Fibroblast of lung (primary cell): ENCODE data around the gene USP24. TPM values are rescaled to one million over a fixed set of nuclear protein-coding genes. Genes with fewer than 3 reads are reported as not detected.
"Not testable (repeated sequence)": the region's sequence is repeated elsewhere in the genome, so short reads cannot be mapped to it uniquely, and the experiment has no call there.

Experiments used
- DNase-seq, 2 donors: peaks; one replicate each; pipeline versions ENCODE4 v3.0.0 to v3.0.0-alpha.2; 2010; ENCODE audit warnings: low read depth in 2 of 2
- H2AFZ ChIP-seq: 2 replicates; pipeline ENCODE4 v1.5.1; 2012; ENCODE audit warnings: low read length, control low read depth, inconsistent platforms
- H3K27ac ChIP-seq: 2 replicates; pipeline ENCODE4 v1.5.1; 2011; ENCODE audit warnings: low read length, control low read depth; ENCODE audit not compliant: insufficient read depth
- H3K27me3 ChIP-seq: 2 replicates; pipeline ENCODE4 v1.5.1; 2011; ENCODE audit warnings: mild to moderate bottlenecking, low read length; ENCODE audit not compliant: control insufficient read depth, insufficient read depth
- H3K36me3 ChIP-seq: 2 replicates; pipeline ENCODE4 v1.5.1; 2011; ENCODE audit warnings: low read length; ENCODE audit not compliant: control insufficient read depth, insufficient read depth
- H3K4me1 ChIP-seq: 2 replicates; pipeline ENCODE4 v1.5.1; 2011; ENCODE audit warnings: low read length; ENCODE audit not compliant: control insufficient read depth, insufficient read depth; ENCODE audit errors: extremely low read depth
- H3K4me2 ChIP-seq: 2 replicates; pipeline ENCODE4 v1.5.1; 2011; ENCODE audit warnings: low read length, control low read depth; ENCODE audit not compliant: insufficient read depth; ENCODE audit errors: extremely low read depth
- H3K4me3 ChIP-seq, 4 experiments: fragments of 200-600 bp in 1 of 4; sonication (generic) in 1 of 4; replicated peaks in 1 of 4; 2 replicates each; pipeline ENCODE4 v1.5.1; 2011 to 2016; ENCODE audit warnings: low read length in 4 of 4, low read depth in 3 of 4, mild to moderate bottlenecking in 3 of 4, control low read depth in 2 of 4, inconsistent platforms in 1 of 4, mixed read lengths in 1 of 4; ENCODE audit not compliant: insufficient read depth in 1 of 4; ENCODE audit errors: control extremely low read depth in 1 of 4
- H3K79me2 ChIP-seq: 2 replicates; pipeline ENCODE4 v1.5.1; 2012; ENCODE audit warnings: mild to moderate bottlenecking, low read length, inconsistent platforms; ENCODE audit not compliant: control insufficient read depth, insufficient read depth
- H3K9ac ChIP-seq: 2 replicates; pipeline ENCODE4 v1.5.1; 2011; ENCODE audit warnings: mild to moderate bottlenecking, low read length, control low read depth; ENCODE audit not compliant: insufficient read depth
- H3K9me3 ChIP-seq: 2 replicates; pipeline ENCODE4 v1.5.1; 2012; ENCODE audit warnings: low read depth, low read length; ENCODE audit not compliant: control insufficient read depth, insufficient read depth
- H4K20me1 ChIP-seq: 2 replicates; pipeline ENCODE4 v1.5.1; 2011; ENCODE audit warnings: low read length; ENCODE audit not compliant: control insufficient read depth, insufficient read depth; ENCODE audit errors: extremely low read depth
- CTCF ChIP-seq, 2 donors: IDR thresholded peaks in 1 of 2; conservative IDR thresholded peaks in 1 of 2; 1 replicate in 1 of 2; 2 replicates in 1 of 2; pipeline ENCODE4 v1.5.1; 2011 to 2012; ENCODE audit warnings: low read length in 2 of 2, control low read depth in 1 of 2, inconsistent platforms in 1 of 2, low read depth in 1 of 2, mild to moderate bottlenecking in 1 of 2
- EZH2 ChIP-seq: IDR thresholded peaks from 2 replicates; pipeline ENCODE4 v1.5.1; 2012; ENCODE audit warnings: low read length, control low read depth, mild to moderate bottlenecking; ENCODE audit errors: missing control alignments
- polyA plus RNA-seq, 2 donors: library from polyadenylated mRNA; depleted of rRNA in 1 of 2; stranded (reverse) in 1 of 2; unstranded in 1 of 2; fragments of >200 nt; gene quantifications; 2 replicates each; pipeline ENCODE4 v1.2.1, GENCODE V29; 2011 to 2012; ENCODE audit warnings: missing spikeins in 1 of 2
- total RNA-seq: library from RNA; depleted of rRNA; stranded (reverse); fragments of >200 nt; gene quantifications from 2 replicates; pipeline ENCODE4 v1.2.1, GENCODE V29; 2014

USP24 gene
- total and polyA plus RNA-seq, 2 donors (not counting 1 experiment from before 2014, with no cell fraction given), result 16.4 to 63.9 TPM

- no peak overlapping the region for H3K27ac ChIP-seq
- H3K4me2 ChIP-seq, result no peak overlapping the region
- no peak overlapping the region for H2AFZ ChIP-seq
- H3K4me1 ChIP-seq, result peaks cover 15% of the 10 kb centered on the region
- H3K36me3 ChIP-seq, result no peaks in the 10 kb centered on the region
- H3K79me2 ChIP-seq, result no peaks in the 10 kb centered on the region
- DNase-seq, result no peak
- H3K9ac ChIP-seq, result no peak overlapping the region
- no peaks in the 10 kb centered on the region for H3K9me3 ChIP-seq
- no peaks in the 10 kb centered on the region for H3K27me3 ChIP-seq
- no peaks in the 10 kb centered on the region for H4K20me1 ChIP-seq
- TF ChIP-seq EZH2, result no peak
- TF ChIP-seq CTCF (conservative IDR thresholded peaks at IDR 0.05 in 1 of 2, IDR thresholded peaks at IDR 0.05 in 1 of 2; ENCODE audit: low read depth in 1 of 2, low read length in 2 of 2), result no peak
- no peak overlapping the region for H3K4me3 ChIP-seq
Observed at GRCh38 chr1:55232448-55233144, 17.4 kb upstream of the USP24 start.

DNA sequence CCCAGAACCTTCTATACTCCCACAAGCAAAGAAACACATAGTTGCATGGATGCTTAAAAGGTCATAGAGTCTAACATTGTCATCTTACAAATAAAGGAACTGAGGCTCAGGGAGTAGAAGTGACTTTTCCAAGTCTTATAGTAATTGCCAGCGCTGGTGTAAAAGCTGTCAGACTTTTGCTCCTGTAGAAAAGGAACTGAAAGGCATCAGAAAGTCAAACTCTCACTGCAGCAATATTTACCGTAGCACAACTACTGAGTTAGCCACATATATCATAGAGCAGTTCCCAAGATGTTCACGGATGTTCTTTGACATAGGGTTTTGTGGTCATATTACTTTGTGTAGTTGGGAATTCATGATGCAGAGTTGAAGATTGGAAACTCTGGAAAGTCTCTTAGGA, 16.6 kb upstream of the USP24 start:
- Histone ChIP-seq H2AFZ (no peak overlapping the region), H3K4me1 (peaks cover 15% of the 10 kb centered on the region), H3K4me2 (no peak overlapping the region), H3K36me3 (no peaks in the 10 kb centered on the region), H3K9ac (no peak overlapping the region), H3K79me2 (no peaks in the 10 kb centered on the region), H4K20me1 (no peaks in the 10 kb centered on the region), H3K27me3 (no peaks in the 10 kb centered on the region), H3K27ac (no peak overlapping the region), H3K9me3 (no peaks in the 10 kb centered on the region), H3K4me3 (no peak overlapping the region)
- no peak for TF ChIP-seq EZH2
- TF ChIP-seq CTCF (conservative IDR thresholded peaks at IDR 0.05 in 1 of 2, IDR thresholded peaks at IDR 0.05 in 1 of 2; ENCODE audit: low read depth in 1 of 2, low read length in 2 of 2), result no peak
- no peak for DNase-seq

- no peak overlapping the region for H3K4me2 ChIP-seq
- H4K20me1 ChIP-seq, result no peaks in the 10 kb centered on the region
- no peak overlapping the region for H3K4me3 ChIP-seq
- no peaks in the 10 kb centered on the region for H3K9me3 ChIP-seq
- peaks cover 12% of the 10 kb centered on the region for H3K4me1 ChIP-seq
- no peak overlapping the region for H3K9ac ChIP-seq
- H3K27me3 ChIP-seq, result no peaks in the 10 kb centered on the region
- no peaks in the 10 kb centered on the region for H3K36me3 ChIP-seq
- peak in 1 of 2 donors; percentile 4 for DNase-seq
- TF ChIP-seq EZH2 (no peak), CTCF (conservative IDR thresholded peaks at IDR 0.05 in 1 of 2, IDR thresholded peaks at IDR 0.05 in 1 of 2; ENCODE audit: low read depth in 1 of 2, low read length in 2 of 2) (no peak)
- no peaks in the 10 kb centered on the region for H3K79me2 ChIP-seq
- no peak overlapping the region for H2AFZ ChIP-seq
- no peak overlapping the region for H3K27ac ChIP-seq
Observed at GRCh38 chr1:55230659-55231058, 15.5 kb upstream of the USP24 start.

GRCh38 chr1:55229726-55230125, 14.6 kb upstream of the USP24 start:
- H3K9me3 ChIP-seq, H2AFZ ChIP-seq, H3K4me3 ChIP-seq, H3K79me2 ChIP-seq, H3K4me1 ChIP-seq, H3K27me3 ChIP-seq, DNase-seq, H3K36me3 ChIP-seq, H3K9ac ChIP-seq, H3K27ac ChIP-seq, H4K20me1 ChIP-seq, H3K4me2 ChIP-seq: not testable (repeated sequence)
